Naive thymus-derived CD8-positive, alpha-beta T cell (primary cell): ENCODE results near the gene PRR20C. TPM values are rescaled to one million over a fixed set of nuclear protein-coding genes. Genes with fewer than 3 reads are reported as not detected.
"Not testable (repeated sequence)": the region's sequence is repeated elsewhere in the genome, so short reads cannot be mapped to it uniquely, and the experiment has no call there.

ENCODE experiments used
- ATAC-seq, 2 donors: fragments of 150-1000 bp; cut with Tn5 transposase in 1 of 2; sonication (Bioruptor Pico), chemical (Tn5 transposase) in 1 of 2; 1 replicate in 1 of 2; 2 replicates in 1 of 2; pipeline ENCODE4 v1.10.0; 2021; ENCODE audit warnings: mild to moderate bottlenecking in 2 of 2, moderate library complexity in 2 of 2
- POLR2A ChIA-PET: fragments of 350-600 bp; sonication (Branson Sonifier 250); formaldehyde crosslinking; loops from one replicate; lab custom pipeline; 2021; ENCODE audit warnings: antibody characterized with exemption; lab: Charles Lee
- DNase-seq, 10 donors: peaks; one replicate each; pipeline versions ENCODE4 v3.0.0 to v3.0.0-alpha.2; 2020 to 2022
- H3K27ac Mint-ChIP-seq, 10 donors: one replicate each; pipeline ENCODE4 v1.8.0; 2020 to 2022; ENCODE audit warnings: mild to moderate bottlenecking in 10 of 10, mixed read lengths in 10 of 10, moderate library complexity in 4 of 10, inconsistent platforms in 1 of 10
- H3K27me3 Mint-ChIP-seq, 5 donors: one replicate each; pipeline ENCODE4 v1.8.0; 2021 to 2022; ENCODE audit warnings: mixed read lengths in 5 of 5
- H3K36me3 Mint-ChIP-seq, 3 donors: one replicate each; pipeline ENCODE4 v1.8.0; 2020 to 2022; ENCODE audit warnings: mixed read lengths in 3 of 3, mild to moderate bottlenecking in 2 of 3, inconsistent platforms in 1 of 3
- H3K4me1 Mint-ChIP-seq, 4 donors: one replicate each; pipeline ENCODE4 v1.8.0; 2021 to 2022; ENCODE audit warnings: mixed read lengths in 4 of 4
- H3K4me3 Mint-ChIP-seq, 10 donors: one replicate each; pipeline ENCODE4 v1.8.0; 2020 to 2022; ENCODE audit warnings: mild to moderate bottlenecking in 10 of 10, mixed read lengths in 10 of 10, moderate library complexity in 6 of 10, inconsistent platforms in 1 of 10
- H3K9me3 Mint-ChIP-seq, 9 donors: one replicate each; pipeline ENCODE4 v1.8.0; 2020 to 2022; ENCODE audit warnings: mixed read lengths in 9 of 9, mild to moderate bottlenecking in 3 of 9, inconsistent platforms in 1 of 9, moderate library complexity in 1 of 9
- polyA plus RNA-seq, 3 donors: library from polyadenylated mRNA; unstranded; fragments of 300-500 nt; fragmentation: Illumina TruSeq; gene quantifications; one replicate each; pipeline ENCODE4 v1.2.3, GENCODE V29; 2021
- total RNA-seq, 8 experiments: library from RNA in 2 of 8; stranded (reverse) in 2 of 8; gene quantifications; one replicate each; pipeline ENCODE4 v1.2.3 and lab custom pipeline; 2021 to 2026

Gene PRR20C
- not detected for total RNA-seq
- not detected for polyA plus RNA-seq
- 0 reads per million in 6 experiments for total RNA-seq (lab: John Stamatoyannopoulos, UW)

DNA sequence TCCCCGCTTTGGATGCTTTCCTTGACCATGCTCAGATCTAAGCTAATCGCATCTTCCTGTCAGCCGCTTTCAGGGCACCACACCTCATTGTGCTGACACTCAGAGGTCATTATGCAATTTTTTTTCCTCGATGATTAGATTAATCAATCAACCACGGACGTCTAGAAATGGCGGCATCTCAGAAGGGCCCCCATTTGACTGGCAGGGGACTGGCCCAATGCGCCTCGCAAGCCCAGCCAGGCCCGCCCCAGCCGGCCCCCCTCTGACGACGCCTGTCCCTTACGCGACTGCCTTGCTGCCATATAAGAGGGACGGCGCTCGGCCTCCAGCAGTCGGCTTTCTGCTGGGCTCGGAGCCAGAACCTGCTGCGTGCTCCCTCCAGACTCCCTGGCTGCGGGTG lies at the start of gene PRR20C:
PRR20C (plus strand) TSS at position 301 of the 400 bp plus-strand sequence. CDS start 387 bp downstream, outside the sequence.
- H3K27ac Mint-ChIP-seq, POLR2A ChIA-PET, H3K9me3 Mint-ChIP-seq, DNase-seq, H3K36me3 Mint-ChIP-seq, H3K27me3 Mint-ChIP-seq, ATAC-seq, H3K4me1 Mint-ChIP-seq, H3K4me3 Mint-ChIP-seq: not testable (repeated sequence)

DNA sequence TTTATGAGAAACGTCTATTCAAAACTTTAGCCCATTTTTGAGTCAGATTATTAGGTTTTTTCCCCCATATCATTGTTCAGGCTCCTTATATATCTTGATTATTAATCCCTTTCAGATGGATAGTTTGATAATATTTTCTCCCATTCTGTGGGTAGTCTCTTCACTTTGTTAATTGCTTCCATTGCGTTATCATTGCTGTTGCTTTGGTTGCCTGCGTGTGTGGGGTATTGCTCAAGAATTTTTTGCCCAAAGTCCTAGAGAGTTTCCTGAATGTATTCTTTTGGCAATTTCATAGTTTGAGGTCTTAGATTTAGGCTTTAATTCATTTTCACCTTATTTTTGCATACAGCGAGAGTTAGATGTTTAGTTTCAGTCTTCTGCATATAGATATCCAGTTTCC lies 38.9 kb upstream of the PRR20C start:
- DNase-seq (no peak), ATAC-seq (no peak)
- peaks cover 0 to 6% (median 0%) of the 10 kb centered on the region in 3 donors for H3K36me3 Mint-ChIP-seq
- no peak overlapping the region for H3K4me3 Mint-ChIP-seq
- no peaks in the 10 kb centered on the region for H3K4me1 Mint-ChIP-seq
- no peak overlapping the region for H3K27ac Mint-ChIP-seq
- POLR2A ChIA-PET = no interaction called here
- no peaks in the 10 kb centered on the region for H3K27me3 Mint-ChIP-seq
- H3K9me3 Mint-ChIP-seq = peaks cover 4 to 49% (median 20%) of the 10 kb centered on the region in 9 donors

DNA sequence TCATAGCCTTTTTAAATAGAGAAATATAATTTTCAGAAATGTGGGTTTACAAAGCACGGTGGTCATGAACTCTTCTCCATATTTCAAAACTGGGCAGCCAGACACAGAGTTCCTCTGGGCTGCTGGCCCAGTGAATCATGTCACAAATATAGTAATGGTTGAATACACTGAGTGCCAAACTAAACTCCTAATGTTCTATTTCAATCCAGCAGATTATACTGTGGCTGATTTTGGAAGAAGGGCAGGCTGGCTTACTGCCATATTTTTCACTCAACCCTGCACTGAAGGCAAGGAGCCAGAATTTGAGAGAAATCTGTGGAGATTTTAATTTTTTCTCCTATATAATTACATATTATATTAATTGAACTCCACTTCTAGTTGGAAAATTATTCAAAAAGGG lies 30.2 kb upstream of the PRR20C start:
- peaks cover 0 to 4% (median 0%) of the 10 kb centered on the region in 3 donors for H3K36me3 Mint-ChIP-seq
- no peaks in the 10 kb centered on the region for H3K4me1 Mint-ChIP-seq
- POLR2A ChIA-PET = no interaction called here
- H3K9me3 Mint-ChIP-seq = peaks cover 0 to 11% (median 4%) of the 10 kb centered on the region in 9 donors
- no peak overlapping the region for H3K4me3 Mint-ChIP-seq
- no peak overlapping the region for H3K27ac Mint-ChIP-seq
- DNase-seq (no peak), ATAC-seq (no peak)
- no peaks in the 10 kb centered on the region for H3K27me3 Mint-ChIP-seq

DNA sequence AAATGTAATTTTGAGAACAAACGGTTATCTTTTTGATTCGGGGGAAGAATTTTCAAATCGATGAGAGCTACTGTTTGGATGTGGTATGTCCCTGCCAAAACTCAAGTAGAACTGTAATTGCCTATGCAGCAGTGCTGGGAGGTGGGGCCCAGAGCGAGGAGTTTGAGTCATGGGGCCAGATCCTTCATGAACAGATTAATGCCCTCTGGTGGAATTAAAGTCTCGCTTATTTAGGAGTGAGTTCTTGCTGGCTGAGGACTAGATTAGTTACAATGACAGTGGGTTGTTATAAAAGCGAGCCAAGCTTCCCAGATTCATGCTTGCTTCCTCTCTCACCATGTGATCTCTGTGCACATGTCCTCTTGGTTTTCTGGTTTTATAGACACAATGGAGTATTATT lies 25.0 kb upstream of the PRR20C start:
- POLR2A ChIA-PET = no interaction called here
- DNase-seq = no peak
- no peak for ATAC-seq
- no peak overlapping the region for H3K27ac Mint-ChIP-seq
- peaks cover 0 to 19% (median 2%) of the 10 kb centered on the region in 9 donors for H3K9me3 Mint-ChIP-seq
- H3K4me1 Mint-ChIP-seq = no peaks in the 10 kb centered on the region
- H3K27me3 Mint-ChIP-seq = no peaks in the 10 kb centered on the region
- no peak overlapping the region for H3K4me3 Mint-ChIP-seq
- H3K36me3 Mint-ChIP-seq = no peaks in the 10 kb centered on the region

DNA sequence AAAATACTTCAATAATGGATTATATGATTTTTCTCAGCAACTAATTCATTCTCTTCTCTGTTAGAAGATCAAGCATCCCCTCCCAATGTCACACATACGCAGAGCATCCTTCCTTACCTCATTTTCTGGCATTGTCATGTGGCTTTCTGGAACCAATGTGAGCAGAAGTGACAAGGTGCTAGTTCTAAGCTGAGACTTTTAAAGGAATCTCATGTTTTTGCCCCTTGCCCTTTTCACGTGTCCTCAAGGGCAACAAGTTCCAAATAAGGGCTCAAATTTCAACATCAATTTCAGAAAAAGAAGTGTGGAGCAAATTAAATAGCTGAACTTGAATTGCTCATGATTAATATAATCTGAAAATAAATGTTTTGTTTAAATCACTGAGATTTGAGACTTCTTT lies 17.8 kb upstream of the PRR20C start:
- no peaks in the 10 kb centered on the region for H3K36me3 Mint-ChIP-seq
- POLR2A ChIA-PET = no interaction called here
- DNase-seq (no peak), ATAC-seq (no peak)
- peaks cover 0 to 9% (median 3%) of the 10 kb centered on the region in 9 donors for H3K9me3 Mint-ChIP-seq
- H3K4me1 Mint-ChIP-seq = no peaks in the 10 kb centered on the region
- H3K27me3 Mint-ChIP-seq = no peaks in the 10 kb centered on the region
- peak overlapping the region in 1 of 10 donors; percentile 24 for H3K4me3 Mint-ChIP-seq
- no peak overlapping the region for H3K27ac Mint-ChIP-seq

DNA sequence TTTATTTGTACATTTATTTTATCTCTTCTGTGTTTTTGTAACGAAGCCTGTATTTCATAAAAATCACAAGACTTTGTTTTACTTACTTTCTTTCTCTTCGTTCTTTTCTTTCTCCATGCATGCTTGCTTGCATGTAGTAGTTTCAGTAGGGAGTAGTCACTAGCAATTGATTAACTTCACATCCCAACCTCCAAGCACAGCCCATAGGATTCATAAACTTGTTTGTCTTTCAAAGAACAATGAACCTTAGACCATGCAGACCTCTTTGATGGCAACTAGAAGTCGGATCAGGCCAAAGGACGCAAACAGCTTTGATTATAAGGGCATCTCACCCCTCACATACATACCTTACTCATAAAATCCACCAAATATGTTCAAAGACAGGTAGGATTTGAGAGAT lies 16.3 kb upstream of the PRR20C start:
- peaks cover 0 to 9% (median 3%) of the 10 kb centered on the region in 9 donors for H3K9me3 Mint-ChIP-seq
- no peaks in the 10 kb centered on the region for H3K27me3 Mint-ChIP-seq
- POLR2A ChIA-PET = no interaction called here
- H3K4me3 Mint-ChIP-seq = no peak overlapping the region
- DNase-seq (no peak), ATAC-seq (no peak)
- H3K36me3 Mint-ChIP-seq = no peaks in the 10 kb centered on the region
- no peaks in the 10 kb centered on the region for H3K4me1 Mint-ChIP-seq
- H3K27ac Mint-ChIP-seq = no peak overlapping the region

DNA sequence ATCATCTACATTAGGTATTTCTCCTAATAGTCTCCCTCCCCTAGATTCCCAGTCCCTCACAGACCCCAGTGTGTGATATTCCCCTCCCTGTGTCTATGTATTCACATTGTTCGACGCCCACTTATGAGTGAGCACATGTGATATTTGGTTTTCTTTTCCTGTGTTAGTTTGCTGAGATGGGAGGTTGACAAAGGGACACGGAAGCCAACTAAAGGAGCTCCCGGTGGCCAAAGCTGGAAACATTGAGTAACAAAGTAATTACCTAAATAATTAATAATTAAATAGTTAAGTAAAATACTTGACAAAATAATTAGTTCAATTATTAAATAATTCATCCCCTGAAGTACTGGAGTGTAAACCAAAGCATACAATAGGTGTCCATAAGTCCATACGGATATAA lies 14.9 kb upstream of the PRR20C start:
- Mint-ChIP-seq H3K36me3 (no peaks in the 10 kb centered on the region), H3K4me1 (no peaks in the 10 kb centered on the region), H3K27ac (no peak overlapping the region), H3K4me3 (no peak overlapping the region), H3K9me3 (peaks cover 0 to 9% (median 0%) of the 10 kb centered on the region in 9 donors), H3K27me3 (no peaks in the 10 kb centered on the region)
- ATAC-seq = no peak
- DNase-seq = no peak
- POLR2A ChIA-PET = no interaction called here

DNA sequence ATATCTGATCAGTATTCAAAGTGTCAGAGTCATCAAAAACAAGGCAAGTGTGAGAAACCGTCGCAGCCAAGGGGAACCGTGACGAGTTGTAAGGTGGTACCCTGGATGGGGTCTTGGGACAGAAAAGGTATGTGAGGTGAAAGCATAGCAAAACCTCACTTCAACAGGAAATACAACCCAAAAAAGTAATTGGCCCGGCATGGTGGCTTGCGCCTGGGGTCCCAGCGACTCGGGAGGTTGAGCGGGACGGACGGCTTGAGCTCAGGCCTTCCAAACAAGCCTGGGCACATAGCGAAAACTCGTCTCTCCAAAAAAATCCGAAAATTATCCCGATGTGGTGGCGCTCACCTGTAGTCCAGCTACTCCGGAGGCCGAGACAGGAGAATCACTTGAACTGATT lies 14.1 kb upstream of the PRR20C start:
- H3K9me3 Mint-ChIP-seq, H3K4me1 Mint-ChIP-seq: not testable (repeated sequence)

DNA sequence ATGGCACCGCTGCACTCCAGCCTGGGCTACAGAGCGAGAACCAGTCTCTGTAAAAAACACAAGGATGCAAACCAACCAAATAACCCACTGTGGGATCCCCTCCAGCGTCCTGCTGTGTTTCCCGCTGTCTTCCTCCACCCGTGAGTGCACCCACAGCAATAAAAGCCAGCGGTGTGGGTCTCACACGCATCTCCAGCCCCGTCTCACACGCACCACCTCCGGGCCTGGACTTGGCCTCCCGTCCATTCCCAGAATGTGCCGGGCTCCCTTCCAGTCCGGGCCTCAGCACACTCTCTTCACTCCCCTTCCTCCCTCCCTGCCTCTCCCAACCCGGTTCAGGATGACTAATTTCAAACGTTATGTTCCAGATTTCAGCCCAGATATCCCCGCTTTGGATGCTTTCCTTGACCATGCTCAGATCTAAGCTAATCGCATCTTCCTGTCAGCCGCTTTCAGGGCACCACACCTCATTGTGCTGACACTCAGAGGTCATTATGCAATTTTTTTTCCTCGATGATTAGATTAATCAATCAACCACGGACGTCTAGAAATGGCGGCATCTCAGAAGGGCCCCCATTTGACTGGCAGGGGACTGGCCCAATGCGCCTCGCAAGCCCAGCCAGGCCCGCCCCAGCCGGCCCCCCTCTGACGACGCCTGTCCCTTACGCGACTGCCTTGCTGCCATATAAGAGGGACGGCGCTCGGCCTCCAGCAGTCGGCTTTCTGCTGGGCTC lies 13.5 kb upstream of the PRR20C start, which contains the start of gene PRR20A:
PRR20A (plus strand) TSS at position 684 of the 734 bp plus-strand sequence. CDS start 387 bp downstream, outside the sequence.
- DNase-seq = not testable (repeated sequence)

More for the DNA sequence above, 14.1 kb upstream of the PRR20C start:
- ATAC-seq, H3K27me3 Mint-ChIP-seq, H3K36me3 Mint-ChIP-seq, H3K4me3 Mint-ChIP-seq, DNase-seq, H3K27ac Mint-ChIP-seq, POLR2A ChIA-PET: not testable (repeated sequence)

DNA sequence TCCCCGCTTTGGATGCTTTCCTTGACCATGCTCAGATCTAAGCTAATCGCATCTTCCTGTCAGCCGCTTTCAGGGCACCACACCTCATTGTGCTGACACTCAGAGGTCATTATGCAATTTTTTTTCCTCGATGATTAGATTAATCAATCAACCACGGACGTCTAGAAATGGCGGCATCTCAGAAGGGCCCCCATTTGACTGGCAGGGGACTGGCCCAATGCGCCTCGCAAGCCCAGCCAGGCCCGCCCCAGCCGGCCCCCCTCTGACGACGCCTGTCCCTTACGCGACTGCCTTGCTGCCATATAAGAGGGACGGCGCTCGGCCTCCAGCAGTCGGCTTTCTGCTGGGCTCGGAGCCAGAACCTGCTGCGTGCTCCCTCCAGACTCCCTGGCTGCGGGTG lies 6.7 kb upstream of the PRR20C start, which contains the start of gene PRR20B:
PRR20B (plus strand) TSS at position 301 of the 400 bp plus-strand sequence. CDS start 387 bp downstream, outside the sequence.
- ATAC-seq, POLR2A ChIA-PET, H3K27ac Mint-ChIP-seq, H3K36me3 Mint-ChIP-seq, H3K27me3 Mint-ChIP-seq, H3K4me3 Mint-ChIP-seq, H3K4me1 Mint-ChIP-seq, H3K9me3 Mint-ChIP-seq, DNase-seq: not testable (repeated sequence)

More for the DNA sequence above, 13.5 kb upstream of the PRR20C start, which contains the start of gene PRR20A:
- H3K27ac Mint-ChIP-seq, H3K4me3 Mint-ChIP-seq, H3K36me3 Mint-ChIP-seq, H3K27me3 Mint-ChIP-seq, H3K9me3 Mint-ChIP-seq, ATAC-seq, H3K4me1 Mint-ChIP-seq, POLR2A ChIA-PET: not testable (repeated sequence)

DNA sequence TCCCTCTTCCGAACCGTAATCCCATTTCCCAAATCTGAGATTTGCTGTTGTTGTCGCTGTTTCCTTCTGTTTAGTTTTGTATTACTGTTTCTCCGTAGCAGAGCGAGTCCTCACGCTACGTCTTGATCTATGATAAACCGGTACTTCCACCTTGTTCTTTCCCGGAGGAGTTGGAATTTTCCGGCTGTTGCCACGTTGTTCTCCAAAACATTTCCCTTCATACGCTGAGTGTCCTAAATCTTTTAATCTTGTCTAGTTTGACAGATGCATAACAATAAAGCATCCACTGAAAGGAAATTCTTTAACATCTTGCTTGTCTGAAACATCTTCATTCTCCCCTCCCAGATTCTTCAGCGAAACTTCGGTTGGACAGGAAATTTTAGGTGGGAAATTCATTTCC lies 5.8 kb upstream of the PRR20C start:
- H3K27ac Mint-ChIP-seq, H3K36me3 Mint-ChIP-seq, H3K27me3 Mint-ChIP-seq, H3K4me3 Mint-ChIP-seq, DNase-seq, ATAC-seq, POLR2A ChIA-PET, H3K9me3 Mint-ChIP-seq, H3K4me1 Mint-ChIP-seq: not testable (repeated sequence)

DNA sequence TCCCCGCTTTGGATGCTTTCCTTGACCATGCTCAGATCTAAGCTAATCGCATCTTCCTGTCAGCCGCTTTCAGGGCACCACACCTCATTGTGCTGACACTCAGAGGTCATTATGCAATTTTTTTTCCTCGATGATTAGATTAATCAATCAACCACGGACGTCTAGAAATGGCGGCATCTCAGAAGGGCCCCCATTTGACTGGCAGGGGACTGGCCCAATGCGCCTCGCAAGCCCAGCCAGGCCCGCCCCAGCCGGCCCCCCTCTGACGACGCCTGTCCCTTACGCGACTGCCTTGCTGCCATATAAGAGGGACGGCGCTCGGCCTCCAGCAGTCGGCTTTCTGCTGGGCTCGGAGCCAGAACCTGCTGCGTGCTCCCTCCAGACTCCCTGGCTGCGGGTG lies 6.5 kb downstream of the PRR20C start, which contains the start of gene PRR20D:
PRR20D (plus strand) TSS at position 301 of the 400 bp plus-strand sequence. CDS start 387 bp downstream, outside the sequence.
- H3K4me1 Mint-ChIP-seq, H3K36me3 Mint-ChIP-seq, DNase-seq, ATAC-seq, H3K9me3 Mint-ChIP-seq, H3K27me3 Mint-ChIP-seq, POLR2A ChIA-PET, H3K4me3 Mint-ChIP-seq, H3K27ac Mint-ChIP-seq: not testable (repeated sequence)

DNA sequence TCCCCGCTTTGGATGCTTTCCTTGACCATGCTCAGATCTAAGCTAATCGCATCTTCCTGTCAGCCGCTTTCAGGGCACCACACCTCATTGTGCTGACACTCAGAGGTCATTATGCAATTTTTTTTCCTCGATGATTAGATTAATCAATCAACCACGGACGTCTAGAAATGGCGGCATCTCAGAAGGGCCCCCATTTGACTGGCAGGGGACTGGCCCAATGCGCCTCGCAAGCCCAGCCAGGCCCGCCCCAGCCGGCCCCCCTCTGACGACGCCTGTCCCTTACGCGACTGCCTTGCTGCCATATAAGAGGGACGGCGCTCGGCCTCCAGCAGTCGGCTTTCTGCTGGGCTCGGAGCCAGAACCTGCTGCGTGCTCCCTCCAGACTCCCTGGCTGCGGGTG lies 13.0 kb downstream of the PRR20C start, which contains the start of gene PRR20E:
PRR20E (plus strand) TSS at position 301 of the 400 bp plus-strand sequence. CDS start 387 bp downstream, outside the sequence.
- ATAC-seq, H3K27me3 Mint-ChIP-seq, DNase-seq, H3K4me3 Mint-ChIP-seq, H3K4me1 Mint-ChIP-seq, H3K27ac Mint-ChIP-seq, H3K36me3 Mint-ChIP-seq, POLR2A ChIA-PET, H3K9me3 Mint-ChIP-seq: not testable (repeated sequence)
